Measurements from ENCODE around the gene ELL3.
"Not testable (repeated sequence)": the region's sequence is repeated elsewhere in the genome, so short reads cannot be mapped to it uniquely, and the experiment has no call there.

ELL3 gene

DNA sequence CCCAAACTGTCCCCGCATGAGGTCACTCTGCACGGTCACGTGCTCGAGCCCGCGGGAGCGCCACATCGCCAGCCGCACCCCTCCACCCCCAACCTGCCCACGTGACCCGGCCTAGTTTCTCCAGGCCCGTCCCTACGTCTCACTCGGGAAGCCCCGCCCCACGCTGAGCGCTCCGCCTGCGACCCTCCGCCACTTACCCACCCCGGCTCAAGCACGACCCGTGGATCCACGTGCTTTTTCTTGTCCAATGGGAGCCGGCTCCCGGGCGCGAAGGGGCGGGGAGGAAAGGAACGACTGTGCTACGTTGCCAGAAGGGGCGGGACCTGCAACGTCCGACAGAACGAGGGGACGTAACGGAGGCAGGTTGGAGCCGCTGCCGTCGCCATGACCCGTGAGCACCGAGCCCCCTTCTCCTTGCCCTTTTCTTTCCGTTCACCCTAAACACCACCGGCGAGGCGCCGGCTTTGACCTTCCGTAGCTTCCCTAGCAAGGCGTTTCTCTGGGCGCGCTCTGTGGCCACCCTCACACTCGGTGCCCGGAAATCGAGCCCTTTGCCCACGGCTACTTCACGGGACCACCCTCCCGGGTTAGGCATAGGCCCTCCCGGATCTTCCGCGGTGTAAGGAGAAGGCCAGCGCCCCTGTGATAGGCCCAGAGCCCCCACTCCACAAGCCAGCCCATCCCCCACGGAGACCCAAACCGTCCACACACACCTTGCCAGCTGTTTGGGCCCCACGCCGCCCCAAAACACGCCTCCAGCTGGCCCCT lies 15.4 kb upstream of the ELL3 start, which contains the start of gene SERF2:
Gene SERF2 (plus strand): TSS at position 328 of the 768 bp plus-strand sequence. CDS start 57 bp downstream, at position 385.
- DNase-seq, result peak; percentile 95 to 100 (median 100)

DNA sequence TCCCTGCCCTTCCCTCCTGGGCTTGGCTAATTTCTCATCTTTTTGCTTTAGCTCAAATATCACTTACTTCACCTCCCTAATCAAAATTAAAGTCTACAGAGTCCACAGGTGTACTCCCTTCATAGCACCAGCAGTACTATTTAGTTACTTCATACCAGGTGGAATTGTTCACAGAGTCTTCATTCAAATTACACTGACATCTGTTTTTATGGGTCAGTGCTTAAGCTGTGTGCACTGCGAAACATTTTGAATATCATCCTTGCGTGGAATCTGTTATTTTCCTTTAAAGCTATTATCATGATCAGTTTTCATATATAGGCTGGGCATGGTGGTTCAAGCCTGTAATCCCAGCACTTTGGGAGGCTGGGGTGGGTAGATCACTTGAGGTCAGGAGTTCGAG lies 12.6 kb upstream of the ELL3 start:
- DNase-seq, result no peak

DNA sequence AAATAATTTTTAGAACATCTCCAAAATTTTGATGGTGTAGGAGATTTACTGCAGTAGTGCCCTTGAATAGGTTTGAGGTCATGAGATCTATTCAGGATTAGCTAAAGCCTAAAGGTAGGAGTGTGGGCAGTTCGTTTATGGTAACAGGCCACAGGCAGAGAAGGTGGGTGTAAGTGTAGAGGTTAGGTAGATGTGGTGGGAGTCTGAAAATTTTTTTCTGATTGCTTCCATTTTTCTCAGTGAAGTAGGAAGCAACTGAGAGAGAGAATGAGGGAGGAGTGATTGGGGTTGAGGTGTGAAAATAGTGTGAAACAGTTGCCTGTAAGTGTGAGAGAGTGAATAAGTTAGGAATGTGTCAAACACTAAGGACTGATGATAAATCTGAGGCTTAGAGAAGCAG lies 2.2 kb upstream of the ELL3 start:
- DNase-seq, result no peak

DNA sequence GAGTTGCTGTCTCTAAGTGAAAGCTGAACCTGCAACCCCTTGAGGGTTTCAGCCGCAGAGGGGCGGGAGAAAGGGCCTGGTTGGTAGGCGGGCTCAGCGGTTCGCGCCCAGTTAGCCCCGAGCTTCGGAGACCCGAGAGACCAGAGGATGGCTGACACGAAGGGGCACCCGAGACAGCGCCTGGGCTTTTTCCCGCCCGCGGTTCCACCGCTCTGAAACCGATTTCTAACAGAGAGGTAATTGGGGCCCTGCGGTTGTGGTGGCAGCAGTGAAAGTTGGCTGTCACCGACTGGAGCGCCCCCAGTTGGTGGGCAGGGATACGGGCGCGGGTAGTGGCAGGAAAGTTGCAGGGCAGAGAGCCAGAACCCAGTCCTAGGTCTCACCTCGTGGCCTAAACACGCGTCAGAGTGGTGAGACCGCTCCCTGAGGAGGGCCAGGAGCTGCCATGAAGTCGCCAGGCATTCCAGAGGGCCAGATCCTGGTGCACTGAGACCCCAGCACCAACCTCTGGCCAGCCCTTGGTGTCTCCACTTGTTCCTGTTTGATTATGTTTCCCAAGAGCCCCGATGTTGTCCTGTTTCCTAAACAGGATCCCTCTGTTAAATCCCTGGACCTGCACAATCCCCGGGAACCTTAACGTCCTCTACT lies 625 bp upstream of the ELL3 start:
- peak in 38 of 56 donors; percentile 22 to 73 (median 57) for DNase-seq

DNA sequence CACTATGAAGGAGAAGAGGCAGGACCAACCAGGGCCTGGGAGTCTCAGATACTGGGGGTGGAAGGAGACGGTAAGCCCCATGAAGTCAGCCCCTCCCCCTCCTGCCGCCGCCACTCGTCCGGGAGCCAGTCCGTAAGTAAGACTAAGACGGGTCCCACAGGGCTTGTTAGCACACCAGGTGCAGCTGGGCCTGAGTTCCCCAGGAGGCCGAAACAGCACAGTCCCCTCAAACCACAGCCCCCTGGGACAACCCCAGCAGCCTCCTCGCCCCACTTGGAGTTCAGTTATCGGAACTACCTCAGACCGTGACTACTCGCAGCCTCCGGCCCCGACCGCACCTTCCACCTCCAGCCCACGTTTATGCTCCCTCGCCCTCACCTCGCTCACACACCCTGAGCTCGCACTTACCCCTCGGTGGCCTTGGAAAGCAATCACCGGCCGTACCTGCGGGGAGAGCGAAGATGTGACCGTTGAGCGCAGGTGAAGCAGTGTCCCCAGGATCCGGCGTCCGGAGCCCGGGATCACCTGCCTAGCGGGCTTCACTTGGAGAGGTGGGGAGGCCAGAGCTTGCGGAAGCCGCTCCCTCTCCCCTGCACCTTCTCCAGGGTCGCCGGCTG lies 557 bp downstream of the ELL3 start:
- no peak for DNase-seq

DNA sequence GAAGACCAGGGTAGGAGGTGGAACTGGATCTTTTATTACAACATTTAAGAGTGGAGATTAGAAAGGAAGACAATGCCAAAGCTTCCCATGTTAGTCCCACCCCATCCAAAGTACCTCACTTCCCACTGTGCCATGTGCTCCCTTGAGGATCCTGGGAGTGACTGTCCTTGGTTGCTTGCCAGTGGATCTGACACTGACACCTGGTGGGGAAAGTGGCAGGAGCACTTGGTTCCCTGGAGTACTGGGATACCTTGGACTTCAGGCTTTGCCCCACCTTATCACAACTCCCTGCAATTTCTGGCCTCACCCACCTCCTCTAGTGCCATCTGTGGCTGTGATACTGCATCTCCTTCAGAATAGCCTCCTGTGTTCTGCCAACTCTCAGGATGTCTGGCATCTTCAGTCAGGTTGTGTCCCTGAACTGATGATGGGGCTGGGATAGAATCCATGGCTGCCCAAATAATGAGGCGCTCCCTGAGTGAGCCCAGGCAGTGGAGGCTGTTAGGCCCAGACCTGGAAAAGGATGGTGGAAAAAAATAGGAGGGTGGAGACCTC lies 1.3 kb downstream of the ELL3 start:
- peak in 4 of 56 donors; percentile 3 to 10 (median 8) for DNase-seq

DNA sequence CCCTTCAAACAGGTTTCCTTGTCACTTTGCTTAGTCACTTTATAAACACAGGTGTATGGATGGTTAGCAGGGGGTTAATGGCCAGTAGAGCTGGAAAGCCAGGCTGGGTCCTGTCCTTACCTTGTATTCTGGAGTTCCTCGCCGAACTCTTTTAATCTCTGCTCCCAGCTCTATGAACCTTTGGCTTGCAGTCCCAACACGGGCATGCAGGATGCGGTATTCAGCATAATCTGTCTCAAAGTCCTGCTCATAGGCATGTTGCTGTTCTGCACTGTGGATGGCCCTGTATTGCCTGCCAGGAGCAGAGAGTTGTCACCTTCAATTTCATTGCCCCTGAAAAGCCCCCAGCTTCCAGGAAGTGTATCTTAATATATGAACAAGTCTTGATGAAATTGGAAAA lies 2.7 kb downstream of the ELL3 start:
- no peak for DNase-seq

DNA sequence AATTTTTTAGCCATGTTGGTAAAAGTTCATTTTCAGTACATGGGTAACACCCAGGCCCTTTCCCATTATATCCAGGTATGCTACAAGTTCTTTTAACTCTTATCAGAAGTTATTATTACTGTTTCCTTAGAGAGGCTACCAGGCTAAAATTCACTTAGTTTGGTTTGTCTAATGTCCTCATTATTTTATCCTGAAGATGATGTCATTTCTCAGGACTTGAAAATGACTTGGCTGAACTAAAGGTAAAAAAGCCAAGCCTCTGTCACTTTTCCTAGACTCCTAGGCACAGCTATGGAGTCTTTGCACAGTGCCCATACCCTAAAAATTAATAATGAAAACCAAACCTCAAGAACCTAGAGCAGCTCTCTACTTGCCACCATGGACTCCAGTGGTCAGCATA lies 4.1 kb downstream of the ELL3 start:
- no peak for DNase-seq

DNA sequence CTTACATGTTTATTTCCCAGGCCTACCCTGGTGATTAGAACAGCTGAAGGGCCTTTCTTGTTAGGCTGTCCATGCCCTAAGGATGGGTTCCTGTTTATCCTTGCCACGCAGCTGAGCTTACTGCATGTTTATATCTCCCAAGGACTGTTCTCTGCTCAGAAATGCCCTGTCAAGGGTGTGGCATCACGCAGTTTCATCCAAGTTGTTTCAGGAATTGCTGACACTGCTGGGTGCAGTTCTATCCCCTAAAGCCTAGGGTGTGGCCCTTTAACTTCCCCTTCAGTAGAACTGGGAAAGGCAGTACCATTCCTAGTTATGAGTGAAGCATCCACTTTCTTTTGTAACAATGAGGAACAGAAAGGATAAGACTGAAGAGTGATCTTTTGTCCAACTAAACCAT lies 5.0 kb downstream of the ELL3 start:
- no peak for DNase-seq

DNA sequence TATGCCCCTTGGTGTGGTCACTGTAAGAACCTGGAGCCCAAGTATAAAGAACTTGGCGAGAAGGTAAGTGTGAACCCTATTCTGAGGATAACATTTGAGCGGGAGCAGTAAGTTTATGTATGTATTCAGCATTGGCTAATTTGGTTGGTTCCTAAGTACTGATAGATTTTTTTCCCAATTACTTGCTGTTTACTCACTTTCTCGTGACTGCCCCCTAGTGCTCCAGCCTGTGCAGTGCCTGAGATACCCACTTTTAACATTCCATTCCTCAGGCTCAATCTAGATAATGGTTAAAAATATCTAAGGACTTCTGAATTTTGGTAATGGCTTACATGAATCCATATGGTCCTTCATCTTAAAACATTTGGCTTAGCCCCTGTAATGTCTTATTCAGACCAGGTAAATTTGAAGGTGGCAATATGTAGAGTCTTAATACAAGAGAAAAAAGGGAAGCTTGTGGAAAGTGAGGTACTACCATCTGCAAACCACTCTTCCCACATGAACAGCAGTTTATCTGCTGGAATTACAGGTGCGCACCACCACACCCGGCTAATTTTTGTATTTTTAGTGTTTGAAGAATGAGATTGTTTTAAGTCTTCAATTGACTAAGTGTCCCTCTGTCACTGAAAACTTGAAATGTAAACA lies 7.1 kb downstream of the ELL3 start:
- DNase-seq, result peak in 16 of 56 donors; percentile 1 to 74 (median 16)

DNA sequence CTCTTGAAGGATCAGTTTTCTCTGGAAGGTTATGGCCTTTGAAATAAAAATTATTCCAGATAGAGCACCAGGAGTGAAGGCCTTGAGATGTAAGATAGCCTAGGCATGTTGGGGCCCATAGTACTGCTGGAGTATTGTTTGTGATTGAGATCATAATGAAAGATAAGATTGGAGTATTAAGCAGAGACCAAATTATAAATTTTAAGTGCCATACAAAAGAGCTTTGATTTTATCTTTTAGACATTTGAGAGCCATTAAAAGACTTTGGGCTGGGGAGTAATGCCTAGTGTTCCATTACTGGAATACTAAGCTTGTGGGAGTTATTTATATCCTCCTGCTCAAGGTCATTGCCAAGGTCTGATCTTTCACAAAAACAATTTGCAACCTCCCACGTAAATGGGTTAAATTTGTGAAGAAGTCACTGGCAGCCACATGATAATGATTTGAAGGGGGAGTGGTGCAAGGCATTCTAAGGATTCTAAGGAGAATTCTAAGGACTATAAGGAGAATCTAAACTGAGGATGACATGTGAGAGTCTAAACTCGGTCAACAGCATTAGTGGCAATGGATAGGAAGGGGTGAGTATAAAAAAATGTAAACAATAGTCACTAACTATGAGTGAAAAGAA lies 12.8 kb downstream of the ELL3 start:
- DNase-seq, result no peak

DNA sequence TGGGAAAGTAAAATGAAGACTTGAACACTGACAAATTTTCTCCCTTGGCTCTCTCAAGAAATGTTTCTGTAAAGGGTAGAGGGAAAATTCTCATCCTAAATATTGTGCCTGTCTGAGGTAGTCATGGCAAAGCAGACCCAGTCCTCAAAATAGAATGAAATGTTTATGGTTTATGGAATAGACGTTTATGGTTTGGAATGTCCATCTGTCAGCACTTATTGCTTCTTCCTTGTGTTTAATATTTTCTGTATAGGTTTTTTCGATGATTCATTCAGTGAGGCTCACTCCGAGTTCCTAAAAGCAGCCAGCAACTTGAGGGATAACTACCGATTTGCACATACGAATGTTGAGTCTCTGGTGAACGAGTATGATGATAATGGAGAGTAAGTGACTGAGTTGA lies 13.9 kb downstream of the ELL3 start:
- no peak for DNase-seq

DNA sequence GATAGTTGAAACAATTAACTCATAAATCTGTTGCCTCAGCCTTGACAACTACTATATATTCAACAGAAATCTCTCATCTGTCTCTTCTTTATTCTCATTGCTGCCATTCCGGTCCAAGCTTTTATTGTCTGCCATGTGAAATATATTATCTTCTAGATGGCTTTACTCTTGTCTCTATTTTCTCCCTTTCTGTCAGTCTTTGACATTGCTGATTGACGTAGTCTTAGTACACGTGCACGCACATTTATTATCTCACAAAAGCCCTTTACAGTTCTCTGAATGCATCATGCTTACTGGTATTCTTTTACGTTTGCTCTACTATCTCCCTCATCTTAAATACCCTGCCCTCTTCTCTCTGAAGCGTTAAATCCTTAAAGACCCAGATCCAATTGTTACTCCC lies 24.9 kb downstream of the ELL3 start:
- DNase-seq, result no peak

DNA sequence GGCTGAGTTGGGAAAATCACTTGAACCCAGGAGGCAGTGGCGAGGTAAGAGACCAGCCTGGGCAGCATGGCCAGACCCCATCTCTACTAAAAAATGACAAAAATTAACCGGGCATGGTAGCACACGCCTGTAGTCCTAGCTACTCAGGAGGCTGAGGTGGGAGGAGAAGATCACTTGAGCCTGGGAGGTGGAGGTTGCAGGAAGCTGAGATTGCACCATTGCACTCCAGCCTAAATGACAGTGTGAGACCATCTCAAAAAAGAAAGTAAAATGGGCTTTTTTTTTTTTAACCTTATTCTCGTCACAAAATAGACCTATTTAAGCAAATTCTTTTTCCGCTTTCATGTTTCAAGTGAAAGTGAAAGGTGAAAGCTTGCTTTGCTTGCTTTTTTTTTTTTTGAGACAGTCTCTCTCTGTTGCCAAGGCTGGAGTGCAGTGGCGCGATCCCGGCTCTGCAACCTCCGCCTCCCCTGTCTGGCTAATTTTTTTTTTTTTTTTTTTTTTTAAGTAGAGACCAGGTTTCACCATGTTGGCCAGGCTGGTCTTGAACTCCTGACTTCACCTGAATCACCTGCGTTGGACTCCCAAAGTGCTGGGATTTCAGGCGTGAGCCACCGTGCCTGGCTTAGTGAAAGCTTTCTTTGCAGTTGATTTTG lies 26.9 kb downstream of the ELL3 start:
- no peak for DNase-seq

DNA sequence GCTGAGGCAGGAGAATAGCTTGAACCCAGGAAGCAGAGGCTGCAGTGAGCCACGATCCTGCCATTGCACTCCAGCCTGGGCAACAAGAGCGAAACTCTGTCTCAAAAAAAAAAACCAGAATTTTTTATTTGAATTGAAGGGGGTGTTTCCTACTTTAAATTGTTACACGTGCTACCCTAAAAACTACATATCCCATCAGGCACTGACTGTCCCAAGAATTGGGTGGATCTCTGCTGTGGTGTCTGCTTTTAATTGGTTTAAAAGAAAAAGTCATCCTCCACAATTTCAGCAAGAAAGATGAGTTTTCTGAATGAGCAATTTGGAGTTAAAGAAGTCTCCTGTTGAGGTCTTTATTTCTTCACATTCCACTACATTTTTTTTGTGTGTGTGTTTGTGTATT lies 28.4 kb downstream of the ELL3 start:
- no peak for DNase-seq

DNA sequence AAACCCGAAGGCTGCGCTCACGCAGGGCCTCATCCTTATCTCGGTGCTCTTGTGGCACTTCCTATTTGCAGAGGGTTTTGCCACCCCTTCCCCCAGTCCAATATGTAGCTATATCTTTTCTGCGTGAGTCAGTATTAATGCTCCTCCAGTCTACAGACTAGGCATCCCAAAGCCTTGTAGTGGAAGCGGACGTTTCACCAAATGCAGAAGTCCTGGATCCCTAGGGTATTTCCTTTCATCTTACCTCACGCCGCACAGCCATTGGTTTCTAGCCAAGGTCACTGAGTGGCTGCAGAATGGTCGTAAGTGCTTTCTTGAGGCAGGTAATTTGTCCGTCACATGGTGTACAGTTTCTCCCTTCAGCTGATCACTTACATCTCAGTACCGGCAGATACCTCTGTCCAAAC lies 29.9 kb downstream of the ELL3 start:
- peak in 4 of 56 donors; percentile 36 to 51 (median 38) for DNase-seq

DNA sequence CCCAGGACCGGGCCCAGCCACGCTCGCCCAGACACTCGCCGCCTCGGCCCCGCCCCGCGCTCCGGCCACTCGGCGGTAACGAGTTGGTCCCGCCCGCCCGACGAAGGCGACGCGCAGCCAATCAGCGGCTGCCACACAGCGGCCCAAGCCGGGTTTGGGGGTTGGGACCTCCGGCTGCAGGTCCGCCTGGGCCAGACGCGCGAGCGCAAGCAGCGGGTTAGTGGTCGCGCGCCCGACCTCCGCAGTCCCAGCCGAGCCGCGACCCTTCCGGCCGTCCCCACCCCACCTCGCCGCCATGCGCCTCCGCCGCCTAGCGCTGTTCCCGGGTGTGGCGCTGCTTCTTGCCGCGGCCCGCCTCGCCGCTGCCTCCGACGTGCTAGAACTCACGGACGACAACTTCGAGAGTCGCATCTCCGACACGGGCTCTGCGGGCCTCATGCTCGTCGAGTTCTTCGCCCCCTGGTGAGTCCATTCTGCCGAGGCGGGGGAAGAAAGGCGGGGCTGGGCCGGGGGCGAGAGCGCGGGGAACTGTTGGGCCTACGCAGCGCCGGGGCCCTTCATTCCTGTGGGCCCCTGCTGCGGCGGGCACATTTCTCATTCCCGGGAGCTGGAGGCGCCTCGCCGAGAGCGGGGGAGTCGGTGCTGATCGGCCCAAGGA lies 30.4 kb downstream of the ELL3 start, which contains the start of gene PDIA3:
Gene PDIA3 (plus strand): TSS at position 194 of the 658 bp plus-strand sequence. CDS start 102 bp downstream, at position 296.
- peak; percentile 58 to 96 (median 87) for DNase-seq

DNA sequence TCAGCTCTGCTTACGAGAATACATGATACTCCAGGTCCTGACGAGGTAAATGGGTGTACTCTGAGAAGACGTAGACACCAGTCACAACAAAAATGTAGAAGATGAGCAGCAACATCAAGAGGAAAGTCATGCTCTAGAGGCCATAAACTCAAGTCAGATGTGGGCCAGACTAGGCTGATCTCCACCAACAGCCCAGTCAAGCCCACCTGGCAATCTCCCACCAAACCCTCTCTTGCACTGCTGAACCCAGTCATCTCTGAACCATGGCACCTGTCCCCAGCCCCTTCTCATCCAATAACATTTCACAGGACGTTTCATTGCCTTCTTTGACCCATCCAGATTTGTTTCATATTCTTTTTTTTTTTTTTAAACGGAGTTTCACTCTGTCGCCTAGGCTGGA lies 41.4 kb downstream of the ELL3 start:
- DNase-seq, result no peak

DNA sequence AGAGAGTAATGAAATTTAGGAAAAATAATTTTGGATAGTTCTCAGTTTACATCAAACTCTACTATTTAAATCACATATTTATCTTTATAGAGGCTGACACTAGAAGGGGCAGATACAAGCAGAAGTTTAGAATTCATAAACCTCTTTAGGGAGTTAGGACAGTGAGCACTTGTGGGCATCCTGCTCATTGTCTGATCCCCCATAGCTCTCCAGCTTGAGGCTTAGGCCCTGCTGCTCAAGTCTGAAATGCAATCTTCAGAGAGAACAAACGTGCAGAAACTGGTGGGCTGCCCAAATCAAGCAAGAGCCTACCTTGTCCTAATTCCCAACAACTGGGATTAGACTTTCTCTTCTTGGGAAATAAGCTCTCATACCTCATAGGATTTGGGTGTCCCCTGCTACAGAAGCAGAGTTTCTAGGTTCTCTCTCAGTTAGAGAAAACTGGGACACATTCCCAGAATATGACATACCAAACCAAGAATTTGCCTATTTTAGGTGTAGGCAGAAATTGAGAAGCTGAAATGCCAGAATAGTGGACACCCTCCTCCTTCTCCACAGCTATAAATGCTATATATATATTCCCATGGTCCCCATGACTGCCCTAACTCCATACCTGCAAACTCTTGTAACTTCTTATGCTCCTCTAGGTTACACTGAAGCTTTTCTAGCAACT lies 48.6 kb downstream of the ELL3 start:
- DNase-seq, result not testable (repeated sequence)
